GM23338 (cell line): ENCODE results near the gene FRMD4A. TPM values are rescaled to one million over a fixed set of nuclear protein-coding genes. Genes with fewer than 3 reads are reported as not detected.

Experiments
- ATAC-seq: fragments of 200-7000 bp; cut with Tn5 transposase; 3 replicates; pipeline ENCODE4 v1.9.1; 2020
- DNase-seq: peaks from one replicate; pipeline ENCODE4 v3.0.0-alpha.2; 2015; ENCODE audit warnings: low spot score
- H2AFZ ChIP-seq: fragments of 200-600 bp; sonication (generic); 2 replicates; pipeline ENCODE4 v1.8.0; 2016; ENCODE audit warnings: antibody characterized with exemption, mild to moderate bottlenecking, moderate library complexity
- H3F3A ChIP-seq: fragments of 200-600 bp; sonication (generic); replicated peaks from 2 replicates; pipeline ENCODE4 v1.8.0; 2017; ENCODE audit warnings: antibody characterized with exemption, mixed run types, low read depth
- H3K27ac ChIP-seq: fragments of 200-600 bp; sonication (generic); 2 replicates; pipeline ENCODE4 v1.6.1; 2016; ENCODE audit warnings: low read depth
- H3K27me3 ChIP-seq: fragments of 200-600 bp; sonication (generic); 2 replicates; pipeline ENCODE4 v1.8.0; 2016; ENCODE audit warnings: mild to moderate bottlenecking, mixed run types, moderate library complexity; ENCODE audit not compliant: insufficient read depth
- H3K36me3 ChIP-seq: fragments of 200-600 bp; sonication (generic); 2 replicates; pipeline ENCODE4 v1.8.0; 2016; ENCODE audit warnings: mild to moderate bottlenecking; ENCODE audit not compliant: insufficient read depth
- H3K4me1 ChIP-seq: fragments of 200-600 bp; sonication (generic); 2 replicates; pipeline ENCODE4 v1.8.0; 2016; ENCODE audit warnings: mild to moderate bottlenecking, moderate library complexity; ENCODE audit not compliant: insufficient read depth
- H3K4me2 ChIP-seq: fragments of 200-600 bp; sonication (generic); 2 replicates; pipeline ENCODE4 v1.7.1; 2017; ENCODE audit warnings: mixed run types
- H3K4me3 ChIP-seq: fragments of 200-600 bp; sonication (generic); 2 replicates; pipeline ENCODE4 v1.6.1; 2016; ENCODE audit warnings: mixed run types
- H3K79me2 ChIP-seq: fragments of 200-600 bp; sonication (generic); replicated peaks from 2 replicates; pipeline ENCODE4 v1.8.0; 2017; ENCODE audit warnings: mild to moderate bottlenecking; ENCODE audit not compliant: insufficient read depth
- H3K9me2 ChIP-seq: fragments of 200-600 bp; sonication (generic); 2 replicates; pipeline ENCODE4 v1.8.0; 2017; ENCODE audit not compliant: insufficient read depth
- H4K20me1 ChIP-seq: fragments of 200-600 bp; sonication (generic); replicated peaks from 2 replicates; pipeline ENCODE4 v1.8.0; 2017; ENCODE audit warnings: mild to moderate bottlenecking; ENCODE audit not compliant: insufficient read depth
- H3K27ac Mint-ChIP-seq: 2 replicates; pipeline ENCODE4 v1.8.0; 2020; ENCODE audit warnings: inconsistent platforms, mild to moderate bottlenecking, moderate library complexity, mixed read lengths
- H3K27me3 Mint-ChIP-seq: 3 replicates; pipeline ENCODE4 v1.8.0; 2022; ENCODE audit warnings: low read depth, mild to moderate bottlenecking, moderate library complexity, mixed read lengths, inconsistent platforms; ENCODE audit not compliant: insufficient read depth, poor library complexity
- H3K36me3 Mint-ChIP-seq: 3 replicates; pipeline ENCODE4 v1.8.0; 2021; ENCODE audit warnings: low read depth, mild to moderate bottlenecking, inconsistent platforms, moderate library complexity, mixed read lengths
- H3K4me1 Mint-ChIP-seq: 3 replicates; pipeline ENCODE4 v1.8.0; 2020; ENCODE audit warnings: mild to moderate bottlenecking, inconsistent platforms, mixed read lengths
- H3K4me3 Mint-ChIP-seq: 3 replicates; pipeline ENCODE4 v1.8.0; 2021; ENCODE audit warnings: moderate library complexity, mild to moderate bottlenecking, inconsistent platforms, mixed read lengths
- H3K9me3 Mint-ChIP-seq: 3 replicates; pipeline ENCODE4 v1.8.0; 2020; ENCODE audit warnings: moderate library complexity, mild to moderate bottlenecking, inconsistent platforms, mixed read lengths
- CREB1 ChIP-seq: fragments of 250-450 bp; sonication (Bioruptor Pico); IDR thresholded peaks from 2 replicates; pipeline ENCODE4 v1.5.0; 2020; ENCODE audit warnings: low read depth, mild to moderate bottlenecking, moderate library complexity
- EZH2 ChIP-seq: fragments of 200-600 bp; sonication (generic); IDR thresholded peaks from one replicate; pipeline ENCODE4 v1.8.0; 2017; ENCODE audit warnings: antibody characterized with exemption, mild to moderate bottlenecking, low read depth; ENCODE audit not compliant: unreplicated experiment
- EZH2phosphoT487 ChIP-seq: fragments of 200-600 bp; sonication (generic); IDR thresholded peaks from one replicate; pipeline ENCODE4 v1.8.1; 2018; ENCODE audit warnings: antibody characterized with exemption; ENCODE audit not compliant: unreplicated experiment
- NANOG ChIP-seq: IDR thresholded peaks from 2 replicates; pipeline ENCODE4 v1.6.1; 2016; ENCODE audit warnings: antibody characterized with exemption, borderline replicate concordance
- REST ChIP-seq: IDR thresholded peaks from one replicate; pipeline ENCODE4 v1.6.1; 2018; ENCODE audit warnings: antibody characterized with exemption; ENCODE audit not compliant: unreplicated experiment
- ZNF114 ChIP-seq: fragments of 250-450 bp; sonication (Bioruptor Pico); IDR thresholded peaks from 2 replicates; pipeline ENCODE4 v1.5.0; 2020; ENCODE audit warnings: mild to moderate bottlenecking, moderate library complexity
- ZNF331 ChIP-seq: fragments of 250-450 bp; sonication (Bioruptor Pico); IDR thresholded peaks from 2 replicates; pipeline ENCODE4 v1.5.0; 2020; ENCODE audit warnings: low read depth, mild to moderate bottlenecking, moderate library complexity
- polyA plus RNA-seq: library from polyadenylated mRNA; unstranded; fragments of >200 nt; fragmentation: Nextera tagmentation; extraction: Ambion mirVana; gene quantifications from 2 replicates; pipeline ENCODE4 v1.2.1, GENCODE V29; 2016
- total RNA-seq: library from RNA; depleted of rRNA; stranded (reverse); fragments of >200 nt; shearing (Covaris generic); gene quantifications from 2 replicates; pipeline ENCODE4 v1.2.3, GENCODE V29; 2014
- TF ChIP-seq, protein P1 (sequence below), 2 experiments: fragments of 200-600 bp in 1 of 2; sonication (generic) in 1 of 2; conservative IDR thresholded peaks; 2 replicates each; pipeline versions ENCODE4 v1.5.1 to v1.6.1; 2016 to 2017; ENCODE audit warnings: antibody characterized with exemption in 2 of 2, low read depth in 2 of 2, mild to moderate bottlenecking in 2 of 2, moderate library complexity in 1 of 2

Gene FRMD4A
- total and polyA plus RNA-seq, 2 experiments from 2014 or later, result 14.0 to 20.1 TPM

- no peak for TF ChIP-seq REST
- no peak for TF ChIP-seq NANOG
- no peak for TF ChIP-seq ZNF331 (CRISPR knock-in tag)
- no peak for TF ChIP-seq CREB1 (CRISPR knock-in tag)
- TF ChIP-seq ZNF114 (CRISPR knock-in tag), result no peak
- TF ChIP-seq, protein P1, sequence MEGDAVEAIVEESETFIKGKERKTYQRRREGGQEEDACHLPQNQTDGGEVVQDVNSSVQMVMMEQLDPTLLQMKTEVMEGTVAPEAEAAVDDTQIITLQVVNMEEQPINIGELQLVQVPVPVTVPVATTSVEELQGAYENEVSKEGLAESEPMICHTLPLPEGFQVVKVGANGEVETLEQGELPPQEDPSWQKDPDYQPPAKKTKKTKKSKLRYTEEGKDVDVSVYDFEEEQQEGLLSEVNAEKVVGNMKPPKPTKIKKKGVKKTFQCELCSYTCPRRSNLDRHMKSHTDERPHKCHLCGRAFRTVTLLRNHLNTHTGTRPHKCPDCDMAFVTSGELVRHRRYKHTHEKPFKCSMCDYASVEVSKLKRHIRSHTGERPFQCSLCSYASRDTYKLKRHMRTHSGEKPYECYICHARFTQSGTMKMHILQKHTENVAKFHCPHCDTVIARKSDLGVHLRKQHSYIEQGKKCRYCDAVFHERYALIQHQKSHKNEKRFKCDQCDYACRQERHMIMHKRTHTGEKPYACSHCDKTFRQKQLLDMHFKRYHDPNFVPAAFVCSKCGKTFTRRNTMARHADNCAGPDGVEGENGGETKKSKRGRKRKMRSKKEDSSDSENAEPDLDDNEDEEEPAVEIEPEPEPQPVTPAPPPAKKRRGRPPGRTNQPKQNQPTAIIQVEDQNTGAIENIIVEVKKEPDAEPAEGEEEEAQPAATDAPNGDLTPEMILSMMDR (conservative IDR thresholded peaks at IDR 0.05; ENCODE audit: low read depth in 2 of 2), result no peak
- no peak for TF ChIP-seq EZH2
- H3K4me3 ChIP-seq, result no peak overlapping the region
- H3K9me2 ChIP-seq, result 0 out of 2 replicates have a peak, but pooled peaks cover 2% of the 10 kb centered on the region
- H4K20me1 ChIP-seq, result no peaks in the 10 kb centered on the region
- Mint-ChIP-seq H3K4me1 (no peaks in the 10 kb centered on the region), H3K4me3 (no peak overlapping the region), H3K27me3 (no peaks in the 10 kb centered on the region), H3K9me3 (peaks cover 2% of the 10 kb centered on the region; the same call in 1 of the 3 replicates), H3K36me3 (0 out of 3 replicates have a peak, but pooled peaks cover 4% of the 10 kb centered on the region), H3K27ac (no peak overlapping the region)
- no peak overlapping the region for H3K27ac ChIP-seq
- no peak overlapping the region for H3K4me2 ChIP-seq
- H3K79me2 ChIP-seq, result no peaks in the 10 kb centered on the region
- no peak for ATAC-seq
- no peak overlapping the region for H2AFZ ChIP-seq
- H3K4me1 ChIP-seq, result no peaks in the 10 kb centered on the region
- DNase-seq, result no peak
- no peaks in the 10 kb centered on the region for H3K27me3 ChIP-seq
- no peaks in the 10 kb centered on the region for H3K36me3 ChIP-seq
- no peaks in the 10 kb centered on the region for H3F3A ChIP-seq
Observed at GRCh38 chr10:14261336-14261735, 69.4 kb downstream of the FRMD4A start.

DNA sequence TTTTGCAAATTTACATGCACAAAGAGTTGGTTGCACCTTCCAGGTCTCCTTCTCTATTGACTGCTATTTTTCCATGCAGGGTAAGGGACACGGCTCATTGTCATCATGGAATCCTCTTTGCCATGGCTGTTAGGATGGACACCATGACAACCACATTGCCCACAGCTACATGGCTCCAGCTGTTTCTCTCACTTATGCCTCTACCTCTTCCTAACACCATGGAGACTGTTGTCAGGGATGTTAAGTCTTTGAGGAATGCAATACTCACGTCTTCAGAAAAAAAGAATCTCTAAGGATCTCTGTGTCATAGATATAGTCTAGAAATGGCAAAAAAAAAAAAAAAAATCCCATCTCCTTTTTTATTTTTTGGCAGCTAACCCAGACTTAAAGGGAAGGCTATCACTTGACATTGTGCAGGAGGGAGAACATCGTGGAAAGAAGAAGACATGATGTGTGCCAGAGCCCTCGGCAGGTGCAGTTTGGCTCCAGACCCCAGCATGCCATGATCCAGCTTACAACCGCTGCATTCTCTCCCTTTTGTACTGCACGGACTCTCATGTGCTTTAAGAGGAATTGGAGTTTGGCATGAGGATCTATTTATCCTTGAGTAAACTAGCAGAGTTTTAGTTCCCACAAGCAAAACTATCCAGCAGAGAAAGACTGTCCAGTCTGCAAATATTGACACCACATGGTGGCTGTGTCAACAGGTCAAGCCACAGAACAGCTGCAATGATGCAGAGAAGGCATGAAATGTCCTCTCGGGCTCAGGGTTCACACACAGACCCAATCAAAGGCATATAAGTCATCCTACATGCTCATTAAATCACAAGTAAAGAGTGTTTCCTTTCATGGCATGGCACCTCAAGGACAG lies 70.8 kb downstream of the FRMD4A start:
- no peak overlapping the region for H3K27ac ChIP-seq
- DNase-seq, result no peak
- H3K27ac Mint-ChIP-seq, result no peak overlapping the region
- no peaks in the 10 kb centered on the region for H3K27me3 ChIP-seq
- H3K79me2 ChIP-seq, result no peaks in the 10 kb centered on the region
- H4K20me1 ChIP-seq, result no peaks in the 10 kb centered on the region
- H3K4me3 Mint-ChIP-seq, result no peak overlapping the region
- H3K4me1 ChIP-seq, result no peaks in the 10 kb centered on the region
- H3K36me3 Mint-ChIP-seq, result 0 out of 3 replicates have a peak, but pooled peaks cover 4% of the 10 kb centered on the region
- H3K4me2 ChIP-seq, result no peak overlapping the region
- H3K36me3 ChIP-seq, result no peaks in the 10 kb centered on the region
- no peak overlapping the region for H3K4me3 ChIP-seq
- no peaks in the 10 kb centered on the region for H3K27me3 Mint-ChIP-seq
- no peak for ATAC-seq
- no peaks in the 10 kb centered on the region for H3F3A ChIP-seq
- peaks cover 2% of the 10 kb centered on the region; the same call in 1 of the 3 replicates for H3K9me3 Mint-ChIP-seq
- no peak overlapping the region for H2AFZ ChIP-seq
- H3K9me2 ChIP-seq, result 0 out of 2 replicates have a peak, but pooled peaks cover 2% of the 10 kb centered on the region
- no peaks in the 10 kb centered on the region for H3K4me1 Mint-ChIP-seq
- TF ChIP-seq, protein P1 (conservative IDR thresholded peaks at IDR 0.05; ENCODE audit: low read depth in 2 of 2), result no peak
- TF ChIP-seq CREB1 (CRISPR knock-in tag), result no peak
- no peak for TF ChIP-seq NANOG
- no peak for TF ChIP-seq EZH2phosphoT487
